ENCODE results near the gene TDRD9. TPM values are rescaled to one million over a fixed set of nuclear protein-coding genes. Genes with fewer than 3 reads are reported as not detected.

TDRD9 gene
- total and polyA plus RNA-seq, 2 of the 4 experiments (the other 2 are of a cell fraction): 0.07 to 0.18 TPM

- H3K14ac ChIP-seq (replicated peaks; ENCODE audit: low read depth, low read length): no peak overlapping the region
- no peak overlapping the region for H2BK15ac ChIP-seq (ENCODE audit: low read depth, low read length)
- no peak overlapping the region for H4K91ac ChIP-seq (ENCODE audit: insufficient read depth, low read depth, low read length)
- no peak overlapping the region for H3K18ac ChIP-seq (ENCODE audit: low read depth, low read length)
- H2AK9ac ChIP-seq (replicated peaks; ENCODE audit: low read depth, low read length, poor library complexity): no peak overlapping the region
- DNase-seq (peak; percentile 4), ATAC-seq (ENCODE audit: low read depth) (no peak)
- no peak overlapping the region for H3K23ac ChIP-seq (ENCODE audit: low read depth, low read length)
- H2BK20ac ChIP-seq (ENCODE audit: low read depth, low read length): no peak overlapping the region
- H3K9me1 ChIP-seq (ENCODE audit: insufficient read depth, low read length): no peaks in the 10 kb centered on the region
- no peaks in the 10 kb centered on the region for H4K20me1 ChIP-seq (ENCODE audit: insufficient read depth, low read length)
- H3K27me3 ChIP-seq (ENCODE audit: control insufficient read depth, insufficient read depth, low read length): peaks cover 11% of the 10 kb centered on the region
- no peak for TF ChIP-seq CEBPB (IDR thresholded peaks at IDR 0.05; ENCODE audit: low read depth, low read length)
- POLR2A ChIA-PET (ENCODE audit: unreplicated experiment): interaction anchor here (0.7 kb wide), 1 partner anchor 416 kb away, joined by 4 read pairs; no protein-coding TSS in a partner anchor
- CTCF ChIA-PET: interaction anchor here (1.2 kb wide), 1 partner anchor 12 kb away, joined by 4 read pairs; no protein-coding TSS in a partner anchor
- in situ Hi-C loops (cut with MboI; ENCODE audit: low sequenced_read_pairs): no loop called here
- H2BK5ac ChIP-seq (ENCODE audit: low read depth, low read length, poor library complexity, severe bottlenecking): no peak overlapping the region
- no peak overlapping the region for H2BK120ac ChIP-seq (ENCODE audit: low read depth, low read length)
- intact Hi-C loops (cut with micrococcal nuclease): no loop called here
- no peaks in the 10 kb centered on the region for H3K9me3 ChIP-seq (ENCODE audit: control insufficient read depth, insufficient read depth, low read length)
- H4K8ac ChIP-seq (ENCODE audit: low read depth in 2 of 2, low read length in 2 of 2): no peak overlapping the region
- no peak overlapping the region for H4K5ac ChIP-seq (ENCODE audit: low read depth, low read length)
- no peak overlapping the region for H3K4me2 ChIP-seq (ENCODE audit: low read depth, low read length)
- no TSS peak for BruUV-seq (replicated peaks)
- H3K4me1 ChIP-seq (ENCODE audit: control insufficient read depth, insufficient read depth, low read length): no peaks in the 10 kb centered on the region
- H3K36me3 ChIP-seq (ENCODE audit: control insufficient read depth, insufficient read depth, low read length): no peaks in the 10 kb centered on the region
- no CpG with 5 or more reads among the region's 5 CpGs for WGBS, 2 experiments (ENCODE audit: extremely low coverage in 2 of 2, insufficient read length in 1 of 2)
- H2AFZ ChIP-seq (replicated peaks; ENCODE audit: low read length, poor library complexity): no peak overlapping the region
- no peak overlapping the region for H3K4ac ChIP-seq (ENCODE audit: low read depth, low read length)
- no peak overlapping the region for H3K56ac ChIP-seq (ENCODE audit: extremely low read depth, insufficient read depth, low read length)
- no peaks in the 10 kb centered on the region for H3K79me1 ChIP-seq (ENCODE audit: low read depth in 1 of 2, low read length in 2 of 2)
- H3K27ac ChIP-seq (ENCODE audit: insufficient read depth, low read length): no peak overlapping the region
- dilution Hi-C loops (cut with HindIII; ENCODE audit: low sequenced_read_pairs, unreplicated experiment): no loop called here
- H2AK5ac ChIP-seq (ENCODE audit: low read depth, low read length): no peak overlapping the region
- no peak overlapping the region for H3K9ac ChIP-seq (ENCODE audit: low read depth, low read length)
- H3K4me3 ChIP-seq (ENCODE audit: insufficient read depth, low read depth, low read length): no peak overlapping the region
These were observed 66.4 kb downstream of the TDRD9 start for GRCh38 chr14:103994535-103995184.

Data from IMR-90 (cell line).